ENCODE data around the gene KCTD5. TPM values are rescaled to one million over a fixed set of nuclear protein-coding genes. Genes with fewer than 3 reads are reported as not detected.

KCTD5 gene
- total RNA-seq, 1 experiment from 2014 or later, result 36.7 TPM

DNA sequence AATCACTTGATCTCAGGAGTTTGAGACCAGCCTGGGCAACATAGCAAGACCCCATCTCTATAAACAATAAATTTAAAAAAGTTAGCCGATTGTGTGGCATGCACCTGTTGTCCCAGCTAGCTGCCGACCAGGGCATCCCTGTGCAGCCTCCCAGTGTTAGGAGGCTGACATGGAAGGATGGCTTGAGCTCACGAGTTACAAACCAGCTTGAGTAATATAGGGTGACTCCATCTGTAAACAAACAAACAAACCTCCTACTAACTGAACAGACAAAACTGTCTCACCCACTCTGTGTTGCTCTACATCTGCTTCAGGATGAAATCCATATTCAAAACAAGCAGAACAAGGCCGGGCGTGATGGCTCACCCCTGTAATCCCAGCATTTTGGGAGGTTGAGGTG is 44.6 kb downstream of the KCTD5 start:
- Mint-ChIP-seq H3K27me3 (ENCODE audit: unreplicated experiment) (peaks cover 20% of the 10 kb centered on the region), H3K27ac (ENCODE audit: unreplicated experiment) (no peak overlapping the region), H3K36me3 (ENCODE audit: insufficient read depth, unreplicated experiment) (no peaks in the 10 kb centered on the region), H3K9me3 (ENCODE audit: low read depth, unreplicated experiment) (no peaks in the 10 kb centered on the region), H3K4me3 (ENCODE audit: low read depth, unreplicated experiment) (no peak overlapping the region), H3K4me1 (ENCODE audit: low read depth, unreplicated experiment) (peaks cover 8% of the 10 kb centered on the region)
- TF ChIP-seq, protein P1, sequence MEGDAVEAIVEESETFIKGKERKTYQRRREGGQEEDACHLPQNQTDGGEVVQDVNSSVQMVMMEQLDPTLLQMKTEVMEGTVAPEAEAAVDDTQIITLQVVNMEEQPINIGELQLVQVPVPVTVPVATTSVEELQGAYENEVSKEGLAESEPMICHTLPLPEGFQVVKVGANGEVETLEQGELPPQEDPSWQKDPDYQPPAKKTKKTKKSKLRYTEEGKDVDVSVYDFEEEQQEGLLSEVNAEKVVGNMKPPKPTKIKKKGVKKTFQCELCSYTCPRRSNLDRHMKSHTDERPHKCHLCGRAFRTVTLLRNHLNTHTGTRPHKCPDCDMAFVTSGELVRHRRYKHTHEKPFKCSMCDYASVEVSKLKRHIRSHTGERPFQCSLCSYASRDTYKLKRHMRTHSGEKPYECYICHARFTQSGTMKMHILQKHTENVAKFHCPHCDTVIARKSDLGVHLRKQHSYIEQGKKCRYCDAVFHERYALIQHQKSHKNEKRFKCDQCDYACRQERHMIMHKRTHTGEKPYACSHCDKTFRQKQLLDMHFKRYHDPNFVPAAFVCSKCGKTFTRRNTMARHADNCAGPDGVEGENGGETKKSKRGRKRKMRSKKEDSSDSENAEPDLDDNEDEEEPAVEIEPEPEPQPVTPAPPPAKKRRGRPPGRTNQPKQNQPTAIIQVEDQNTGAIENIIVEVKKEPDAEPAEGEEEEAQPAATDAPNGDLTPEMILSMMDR (IDR thresholded peaks at IDR 0.05; ENCODE audit: unreplicated experiment), result no peak
- intact Hi-C loops (cut with micrococcal nuclease; ENCODE audit: unreplicated experiment), result no loop called here
- no peak for DNase-seq
- BruUV-seq (replicated peaks), result no TSS peak
- CTCF ChIA-PET, result interaction anchor here (0.6 to 0.7 kb wide), 2 partner anchors 54 to 76 kb away, joined by 4 read pairs; no protein-coding TSS in a partner anchor

- DNase-seq, result no peak
- Mint-ChIP-seq H3K4me1 (ENCODE audit: low read depth, unreplicated experiment) (peaks cover 5% of the 10 kb centered on the region), H3K9me3 (ENCODE audit: low read depth, unreplicated experiment) (no peaks in the 10 kb centered on the region), H3K27ac (ENCODE audit: unreplicated experiment) (no peak overlapping the region), H3K4me3 (ENCODE audit: low read depth, unreplicated experiment) (no peak overlapping the region), H3K27me3 (ENCODE audit: unreplicated experiment) (peaks cover 20% of the 10 kb centered on the region), H3K36me3 (ENCODE audit: insufficient read depth, unreplicated experiment) (no peaks in the 10 kb centered on the region)
- CTCF ChIA-PET, result interaction anchor here (0.7 kb wide), 2 partner anchors 23 to 175 kb away, joined by 3 read pairs; no protein-coding TSS in a partner anchor
- TF ChIP-seq, protein P1 (IDR thresholded peaks at IDR 0.05; ENCODE audit: unreplicated experiment), result no peak
- BruUV-seq (replicated peaks), result no TSS peak
- intact Hi-C loops (cut with micrococcal nuclease; ENCODE audit: unreplicated experiment), result no loop called here
These were observed 45.7 kb downstream of the KCTD5 start for GRCh38 chr16:2728034-2728433.

GRCh38 chr16:2734844-2735515 is 52.7 kb downstream of the KCTD5 start:
- Mint-ChIP-seq H3K9me3 (ENCODE audit: low read depth, unreplicated experiment) (no peaks in the 10 kb centered on the region), H3K27me3 (ENCODE audit: unreplicated experiment) (peaks cover 3% of the 10 kb centered on the region), H3K27ac (ENCODE audit: unreplicated experiment) (no peak overlapping the region), H3K36me3 (ENCODE audit: insufficient read depth, unreplicated experiment) (no peaks in the 10 kb centered on the region), H3K4me1 (ENCODE audit: low read depth, unreplicated experiment) (no peaks in the 10 kb centered on the region), H3K4me3 (ENCODE audit: low read depth, unreplicated experiment) (no peak overlapping the region)
- TF ChIP-seq, protein P1 (IDR thresholded peaks at IDR 0.05; ENCODE audit: unreplicated experiment), result no peak
- no TSS peak for BruUV-seq (replicated peaks)
- CTCF ChIA-PET, result no interaction called here
- intact Hi-C loops (cut with micrococcal nuclease; ENCODE audit: unreplicated experiment), result no loop called here
- DNase-seq, result no peak

DNA sequence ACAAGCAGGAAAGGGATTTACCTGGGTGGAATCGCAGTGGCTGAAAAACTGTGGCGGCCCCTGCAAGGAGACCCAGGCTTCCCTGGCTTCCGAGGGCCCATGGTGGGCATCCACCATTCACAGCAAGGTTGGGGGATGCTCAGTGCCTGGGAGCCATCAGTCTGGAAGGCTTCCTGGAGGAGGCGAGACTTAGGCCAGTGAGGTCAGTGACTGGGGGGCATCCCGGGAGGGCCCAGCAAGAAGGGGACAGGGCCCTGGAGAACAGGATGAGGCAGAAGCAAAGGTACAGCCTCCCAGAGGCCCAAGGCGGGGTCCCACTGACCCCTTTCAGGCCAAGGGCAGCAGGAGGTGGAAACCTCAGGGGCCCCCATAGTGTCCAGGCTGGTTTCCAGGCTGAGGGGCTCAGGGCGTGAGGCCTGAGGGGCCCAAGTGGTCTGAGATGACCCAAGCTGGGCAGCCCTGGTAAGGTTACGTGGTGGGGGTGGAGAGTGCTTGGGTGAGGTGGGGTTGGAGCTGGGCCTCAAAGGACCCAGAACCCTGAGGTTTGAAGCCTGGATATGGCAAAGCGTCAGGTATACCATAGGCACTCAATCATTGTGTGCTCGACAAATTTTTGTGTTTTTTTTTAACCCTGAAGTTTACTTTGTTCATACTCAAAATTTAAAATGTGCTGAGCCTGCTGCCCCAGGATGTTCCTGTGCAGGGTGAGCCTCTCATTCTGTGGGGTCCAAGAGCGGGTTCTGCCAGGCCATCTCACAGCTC is 54.3 kb downstream of the KCTD5 start:
- Mint-ChIP-seq H3K4me1 (ENCODE audit: low read depth, unreplicated experiment) (no peaks in the 10 kb centered on the region), H3K4me3 (ENCODE audit: low read depth, unreplicated experiment) (no peak overlapping the region), H3K27ac (ENCODE audit: unreplicated experiment) (no peak overlapping the region), H3K36me3 (ENCODE audit: insufficient read depth, unreplicated experiment) (no peaks in the 10 kb centered on the region), H3K27me3 (ENCODE audit: unreplicated experiment) (peaks cover 17% of the 10 kb centered on the region), H3K9me3 (ENCODE audit: low read depth, unreplicated experiment) (no peaks in the 10 kb centered on the region)
- TF ChIP-seq, protein P1 (IDR thresholded peaks at IDR 0.05; ENCODE audit: unreplicated experiment), result no peak
- intact Hi-C loops (cut with micrococcal nuclease; ENCODE audit: unreplicated experiment), result no loop called here
- CTCF ChIA-PET, result no interaction called here
- no peak for DNase-seq
- no TSS peak for BruUV-seq (replicated peaks)

Measured in Calu3 (cell line).